COLO668 (cell line): ENCODE measurements around the gene ADGRE3.
"Not testable (repeated sequence)": the region's sequence is repeated elsewhere in the genome, so short reads cannot be mapped to it uniquely, and the experiment has no call there.

ENCODE experiments used
- DNase-seq: peaks from one replicate; lab custom pipeline; 2025; ENCODE audit not compliant: unreplicated experiment; lab: John Stamatoyannopoulos, UW

Gene ADGRE3

DNA sequence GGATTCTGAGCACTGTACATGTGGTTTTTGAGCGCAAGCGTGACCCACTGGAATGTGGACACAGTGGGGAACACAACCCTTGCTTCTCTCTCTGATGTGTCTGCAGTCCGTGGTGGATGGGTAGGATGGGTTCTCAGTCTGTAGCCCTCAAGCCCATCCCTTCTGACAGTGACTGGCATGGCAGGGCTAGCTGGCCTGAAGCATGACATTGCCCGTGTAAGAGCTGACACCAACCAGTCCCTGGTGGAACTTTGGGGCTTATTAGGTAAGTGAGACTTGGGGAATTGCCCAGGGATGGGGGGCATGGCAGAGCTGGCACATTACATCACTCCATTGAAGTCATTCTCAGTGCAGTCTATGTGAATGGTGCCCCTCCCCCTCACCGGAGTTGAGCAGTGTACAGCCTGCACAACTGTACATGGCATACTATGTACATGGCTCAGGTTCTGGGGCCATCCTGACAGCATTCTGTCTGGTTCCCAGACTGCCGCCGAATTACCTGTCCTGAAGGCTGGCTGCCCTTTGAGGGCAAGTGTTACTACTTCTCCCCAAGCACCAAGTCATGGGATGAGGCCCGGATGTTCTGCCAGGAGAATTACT, 75.0 kb downstream of the ADGRE3 start:
- no peak for DNase-seq

DNA sequence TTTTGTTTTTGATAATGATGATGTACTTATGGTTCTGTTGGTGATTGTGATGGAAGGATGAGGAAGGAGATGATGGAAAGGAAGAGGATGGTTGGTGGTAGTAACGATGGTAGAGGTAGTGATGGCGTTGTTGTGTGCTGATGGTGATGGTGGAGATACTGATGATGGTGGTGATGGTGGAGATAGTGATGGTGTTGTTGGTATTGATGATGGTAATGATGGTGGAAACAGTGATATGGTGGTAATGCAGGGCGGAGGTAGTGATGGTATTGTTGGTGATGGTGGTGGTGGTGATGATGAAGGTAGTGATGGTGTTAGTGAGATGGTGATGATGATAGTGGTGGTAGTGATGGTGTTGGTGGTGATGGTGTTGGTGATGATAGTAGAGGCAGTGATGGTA, 79.1 kb downstream of the ADGRE3 start:
- DNase-seq, result no peak

DNA sequence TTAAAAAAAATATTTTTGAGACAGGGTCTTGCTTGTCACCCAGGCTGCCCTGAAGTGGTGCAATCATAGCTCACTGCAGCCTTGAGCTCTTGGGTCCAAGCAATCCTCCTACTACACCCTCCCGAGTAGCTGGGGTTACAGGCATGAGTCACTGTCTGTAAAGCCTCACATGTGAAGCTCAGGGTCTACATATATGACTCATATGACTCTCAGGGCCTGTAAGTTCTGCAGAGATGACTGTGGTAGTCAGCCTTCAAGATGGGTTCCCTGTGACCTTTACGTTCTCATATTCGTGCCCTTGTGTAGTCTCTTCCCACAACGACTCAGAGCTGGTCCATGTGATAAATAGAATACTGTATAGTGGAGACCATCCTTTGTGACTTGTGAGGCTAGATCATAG, 85.2 kb downstream of the ADGRE3 start:
- DNase-seq, result not testable (repeated sequence)

- DNase-seq, result not testable (repeated sequence)
These were observed 89.5 kb downstream of the ADGRE3 start for GRCh38 chr19:14585187-14585586.

DNA sequence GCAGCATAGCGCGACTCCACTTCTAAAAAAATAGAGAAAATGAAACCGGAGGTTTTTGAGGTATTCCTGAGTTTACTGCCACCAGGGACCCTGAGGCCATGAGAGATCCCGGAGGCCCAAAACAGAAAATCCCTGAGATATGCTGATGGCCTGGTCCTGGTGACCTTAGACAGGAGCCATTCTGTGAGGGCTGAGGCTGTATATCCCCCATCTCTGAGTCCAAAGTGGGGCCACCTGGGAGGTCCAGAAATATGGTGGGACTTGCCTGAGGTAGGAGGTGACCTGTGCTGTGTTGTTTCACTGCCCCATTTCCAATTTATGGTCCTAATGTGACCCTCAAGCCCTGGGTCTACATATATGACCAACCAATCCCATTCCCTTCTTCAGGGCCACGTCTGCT, 90.3 kb downstream of the ADGRE3 start:
- DNase-seq, result not testable (repeated sequence)

- no peak for DNase-seq
These were observed 91.7 kb downstream of the ADGRE3 start, which contains the start of gene CLEC17A for GRCh38 chr19:14582894-14583340. Gene CLEC17A (plus strand): TSS chr19:14583084. CDS start chr19:14583161, 77 bp downstream.

- no peak for DNase-seq
These were observed 93.9 kb downstream of the ADGRE3 start for GRCh38 chr19:14580623-14581237.

- DNase-seq, result no peak
These were observed 96.7 kb downstream of the ADGRE3 start for GRCh38 chr19:14577885-14578427.

- DNase-seq, result no peak
These were observed 97.4 kb downstream of the ADGRE3 start for GRCh38 chr19:14577264-14577663.

- DNase-seq, result no peak
These were observed 98.3 kb downstream of the ADGRE3 start for GRCh38 chr19:14576363-14576762.

GRCh38 chr19:14575428-14575980, 99.1 kb downstream of the ADGRE3 start:
- DNase-seq, result no peak

DNA sequence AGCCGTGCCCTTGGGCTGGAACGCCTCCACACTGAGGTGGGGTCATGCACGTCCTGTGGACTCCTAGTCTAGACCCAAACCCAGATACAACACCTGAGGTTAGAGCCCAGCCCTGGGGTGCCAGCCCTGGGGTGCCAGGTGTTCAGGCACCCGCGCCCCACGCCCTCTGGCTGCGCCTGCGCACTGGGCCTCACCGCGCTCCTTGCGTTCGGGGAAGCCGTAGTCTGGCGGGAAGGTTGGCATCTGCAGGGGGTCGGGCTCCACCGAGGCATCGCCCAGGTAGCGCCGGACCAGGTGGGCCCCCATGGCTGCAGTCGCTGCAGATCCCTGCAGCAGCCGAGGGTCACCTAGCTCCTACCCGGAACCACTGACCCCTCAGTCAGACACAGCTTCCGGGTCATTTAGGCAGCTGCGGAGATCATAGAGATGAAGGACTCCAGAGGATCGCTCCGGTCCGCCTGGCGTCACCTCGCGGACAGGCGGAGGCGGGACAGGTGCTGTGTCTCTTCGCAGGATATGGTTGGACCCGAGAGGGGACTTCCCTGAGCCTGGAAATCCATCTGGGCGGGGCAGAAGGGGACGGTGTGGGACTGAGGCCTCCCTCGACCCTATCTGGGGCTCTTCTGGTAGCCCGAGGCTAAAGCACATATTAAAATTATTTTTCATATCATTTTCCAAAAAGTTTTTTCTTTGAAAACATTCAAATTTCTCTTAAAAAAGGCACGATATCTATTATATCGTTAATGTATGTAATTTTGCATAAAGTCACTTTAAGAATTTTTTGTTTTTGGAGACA, 102.8 kb downstream of the ADGRE3 start, which contains the start of gene NDUFB7:
NDUFB7 (minus strand) TSS at position 372 of the 796 bp plus-strand sequence; CDS start at position 306, 66 bp downstream.
- peak; percentile 93 for DNase-seq

DNA sequence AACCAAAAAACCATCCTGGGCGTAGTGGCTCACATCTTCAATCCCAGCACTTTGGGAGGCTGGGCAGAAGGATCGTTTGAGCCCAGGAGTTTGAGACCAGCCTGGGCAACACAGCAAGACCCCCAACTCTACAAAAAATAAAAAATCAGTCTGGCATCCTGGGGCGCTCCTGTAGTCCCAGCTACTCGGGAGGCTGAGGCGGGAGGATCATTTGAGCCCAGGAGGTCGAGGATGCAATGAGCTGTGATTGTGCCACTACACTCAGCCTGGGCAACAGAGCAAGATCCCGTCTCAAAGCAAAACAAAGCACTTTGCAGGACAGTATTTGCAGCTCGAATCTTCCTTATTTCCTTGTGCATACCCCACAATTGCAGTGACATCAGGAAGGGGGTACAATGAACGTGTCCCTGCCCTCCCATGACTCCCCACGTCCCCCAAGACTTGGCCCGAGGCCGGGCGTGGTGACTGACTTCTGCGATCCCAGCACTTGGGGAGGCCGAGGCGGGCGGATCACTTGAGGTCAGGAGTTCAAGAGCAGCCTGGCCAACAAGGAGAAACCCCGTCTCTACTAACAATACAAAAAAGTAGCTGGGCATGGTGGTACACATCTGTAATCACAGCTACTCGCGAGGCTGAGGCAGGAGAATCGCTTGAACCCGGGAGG, 103.6 kb downstream of the ADGRE3 start:
- DNase-seq, result no peak
